HG02840 (cell line): ENCODE results near the gene BAK1.

Experiments used
- ATAC-seq: cut with Tn5 transposase; IDR thresholded peaks from one replicate; pipeline ENCODE4 v1.9.1; 2021; ENCODE audit warnings: mild to moderate bottlenecking, moderate library complexity, moderate number of reproducible peaks; ENCODE audit not compliant: unreplicated experiment, low FRiP score

Gene BAK1

GRCh38 chr6:33579828-33580714 lies at the start of gene BAK1:
Gene BAK1, minus strand, starts transcription at chr6:33580276. Its CDS starts 2,672 bp downstream, at chr6:33577604.
- ATAC-seq: peak; percentile 71

GRCh38 chr6:33628401-33628964 lies 48.4 kb upstream of the BAK1 start:
- no peak for ATAC-seq

- no peak for ATAC-seq
Observed at GRCh38 chr6:33627876-33628275, 47.8 kb upstream of the BAK1 start.

GRCh38 chr6:33624856-33625255 lies 44.8 kb upstream of the BAK1 start:
- no peak for ATAC-seq

- no peak for ATAC-seq
Observed at GRCh38 chr6:33623895-33624381, 43.9 kb upstream of the BAK1 start.

- no peak for ATAC-seq
Observed at GRCh38 chr6:33622456-33623431, 42.7 kb upstream of the BAK1 start.

GRCh38 chr6:33621711-33622388 lies 41.8 kb upstream of the BAK1 start:
- peak; percentile 21 for ATAC-seq

- peak; percentile 67 for ATAC-seq
Observed at GRCh38 chr6:33620856-33621710, 41.0 kb upstream of the BAK1 start, which contains the start of gene ITPR3. Gene ITPR3, plus strand, starts transcription at chr6:33621322. Its CDS starts 281 bp downstream, at chr6:33621603.

GRCh38 chr6:33620158-33620855 lies 40.2 kb upstream of the BAK1 start:
- ATAC-seq: no peak

GRCh38 chr6:33619166-33619840 lies 39.2 kb upstream of the BAK1 start:
- ATAC-seq: no peak

GRCh38 chr6:33616913-33617312 lies 36.8 kb upstream of the BAK1 start:
- ATAC-seq: no peak

- no peak for ATAC-seq
Observed at GRCh38 chr6:33616113-33616512, 36.0 kb upstream of the BAK1 start.

GRCh38 chr6:33613795-33614168 lies 33.7 kb upstream of the BAK1 start:
- no peak for ATAC-seq

GRCh38 chr6:33613146-33613794 lies 33.2 kb upstream of the BAK1 start:
- no peak for ATAC-seq

- ATAC-seq: no peak
Observed at GRCh38 chr6:33610779-33611732, 31.0 kb upstream of the BAK1 start.

- no peak for ATAC-seq
Observed at GRCh38 chr6:33610067-33610466, 30.0 kb upstream of the BAK1 start.
